Measurements from ENCODE around the gene PMIS2.
"Not testable (repeated sequence)": the region's sequence is repeated elsewhere in the genome, so short reads cannot be mapped to it uniquely, and the experiment has no call there.

The PMIS2 gene

GRCh38 chr19:35590875-35591274 lies 4.9 kb downstream of the PMIS2 start:
- H3K9ac ChIP-seq (ENCODE audit: insufficient read length) = no peak overlapping the region
- no peak overlapping the region for H3K4me3 ChIP-seq
- no peaks in the 10 kb centered on the region for H3K9me3 ChIP-seq (ENCODE audit: low read depth, low read length)
- no peak for TF ChIP-seq EZH2 (IDR thresholded peaks at IDR 0.05)
- no peak for TF ChIP-seq POLR2AphosphoS5 (IDR thresholded peaks at IDR 0.05; ENCODE audit: borderline replicate concordance, low read depth, low read length)
- TF ChIP-seq FOXP2 (optimal IDR thresholded peaks at IDR 0.05; ENCODE audit: control extremely low read depth, extremely low read length, insufficient read depth) = no peak
- DNase-seq (ENCODE audit: low read depth, low spot score) = no peak
- no peak overlapping the region for H3K27ac ChIP-seq
- H3K36me3 ChIP-seq (ENCODE audit: insufficient read depth, low read length) = no peaks in the 10 kb centered on the region

GRCh38 chr19:35592226-35592625 lies 6.3 kb downstream of the PMIS2 start:
- H3K27ac ChIP-seq = no peak overlapping the region
- DNase-seq (ENCODE audit: low read depth, low spot score) = no peak
- no peaks in the 10 kb centered on the region for H3K36me3 ChIP-seq (ENCODE audit: insufficient read depth, low read length)
- H3K9ac ChIP-seq (ENCODE audit: insufficient read length) = no peak overlapping the region
- H3K4me3 ChIP-seq = no peak overlapping the region
- H3K9me3 ChIP-seq (ENCODE audit: low read depth, low read length) = no peaks in the 10 kb centered on the region
- TF ChIP-seq POLR2AphosphoS5 (IDR thresholded peaks at IDR 0.05; ENCODE audit: borderline replicate concordance, low read depth, low read length) (no peak), FOXP2 (optimal IDR thresholded peaks at IDR 0.05; ENCODE audit: control extremely low read depth, extremely low read length, insufficient read depth) (no peak), EZH2 (IDR thresholded peaks at IDR 0.05) (no peak)

GRCh38 chr19:35595026-35595425 lies 9.1 kb downstream of the PMIS2 start:
- DNase-seq (ENCODE audit: low read depth, low spot score); H3K9me3 ChIP-seq (ENCODE audit: low read depth, low read length); H3K4me3 ChIP-seq; H3K9ac ChIP-seq (ENCODE audit: insufficient read length); H3K36me3 ChIP-seq (ENCODE audit: insufficient read depth, low read length); H3K27ac ChIP-seq: not testable (repeated sequence)

GRCh38 chr19:35595928-35596327 lies 10.0 kb downstream of the PMIS2 start:
- TF ChIP-seq POLR2AphosphoS5 (IDR thresholded peaks at IDR 0.05; ENCODE audit: borderline replicate concordance, low read depth, low read length) (no peak), FOXP2 (optimal IDR thresholded peaks at IDR 0.05; ENCODE audit: control extremely low read depth, extremely low read length, insufficient read depth) (no peak), EZH2 (IDR thresholded peaks at IDR 0.05) (no peak)
- H3K9me3 ChIP-seq (ENCODE audit: low read depth, low read length) = no peaks in the 10 kb centered on the region
- H3K36me3 ChIP-seq (ENCODE audit: insufficient read depth, low read length) = no peaks in the 10 kb centered on the region
- H3K4me3 ChIP-seq = no peak overlapping the region
- no peak for DNase-seq (ENCODE audit: low read depth, low spot score)
- no peak overlapping the region for H3K9ac ChIP-seq (ENCODE audit: insufficient read length)
- H3K27ac ChIP-seq = no peak overlapping the region

GRCh38 chr19:35596366-35596999 lies 10.5 kb downstream of the PMIS2 start:
- Histone ChIP-seq H3K9ac (ENCODE audit: insufficient read length) (no peak overlapping the region), H3K9me3 (ENCODE audit: low read depth, low read length) (no peaks in the 10 kb centered on the region), H3K36me3 (ENCODE audit: insufficient read depth, low read length) (no peaks in the 10 kb centered on the region), H3K4me3 (no peak overlapping the region), H3K27ac (no peak overlapping the region)
- DNase-seq (ENCODE audit: low read depth, low spot score) = no peak
- no peak for TF ChIP-seq FOXP2 (optimal IDR thresholded peaks at IDR 0.05; ENCODE audit: control extremely low read depth, extremely low read length, insufficient read depth)
- no peak for TF ChIP-seq POLR2AphosphoS5 (IDR thresholded peaks at IDR 0.05; ENCODE audit: borderline replicate concordance, low read depth, low read length)
- no peak for TF ChIP-seq EZH2 (IDR thresholded peaks at IDR 0.05)

GRCh38 chr19:35601971-35602370 lies 16.0 kb downstream of the PMIS2 start:
- Histone ChIP-seq H3K9me3 (ENCODE audit: low read depth, low read length) (no peaks in the 10 kb centered on the region), H3K9ac (ENCODE audit: insufficient read length) (no peak overlapping the region), H3K4me3 (no peak overlapping the region), H3K36me3 (ENCODE audit: insufficient read depth, low read length) (no peaks in the 10 kb centered on the region), H3K27ac (no peak overlapping the region)
- DNase-seq (ENCODE audit: low read depth, low spot score) = no peak
- TF ChIP-seq FOXP2 (optimal IDR thresholded peaks at IDR 0.05; ENCODE audit: control extremely low read depth, extremely low read length, insufficient read depth) (no peak), EZH2 (IDR thresholded peaks at IDR 0.05) (no peak), POLR2AphosphoS5 (IDR thresholded peaks at IDR 0.05; ENCODE audit: borderline replicate concordance, low read depth, low read length) (no peak)

- DNase-seq (ENCODE audit: low read depth, low spot score); H3K27ac ChIP-seq; H3K9ac ChIP-seq (ENCODE audit: insufficient read length); H3K4me3 ChIP-seq; H3K9me3 ChIP-seq (ENCODE audit: low read depth, low read length); H3K36me3 ChIP-seq (ENCODE audit: insufficient read depth, low read length): not testable (repeated sequence)
Measured at GRCh38 chr19:35604436-35604835, 18.5 kb downstream of the PMIS2 start.

- DNase-seq (ENCODE audit: low read depth, low spot score); H3K9me3 ChIP-seq (ENCODE audit: low read depth, low read length); H3K36me3 ChIP-seq (ENCODE audit: insufficient read depth, low read length); H3K9ac ChIP-seq (ENCODE audit: insufficient read length); H3K27ac ChIP-seq; H3K4me3 ChIP-seq: not testable (repeated sequence)
Measured at GRCh38 chr19:35607170-35607569, 21.2 kb downstream of the PMIS2 start.

GRCh38 chr19:35607661-35608060 lies 21.7 kb downstream of the PMIS2 start:
- Histone ChIP-seq H3K36me3 (ENCODE audit: insufficient read depth, low read length) (no peaks in the 10 kb centered on the region), H3K4me3 (no peak overlapping the region), H3K27ac (no peak overlapping the region), H3K9ac (ENCODE audit: insufficient read length) (no peak overlapping the region), H3K9me3 (ENCODE audit: low read depth, low read length) (no peaks in the 10 kb centered on the region)
- no peak for DNase-seq (ENCODE audit: low read depth, low spot score)
- no peak for TF ChIP-seq POLR2AphosphoS5 (IDR thresholded peaks at IDR 0.05; ENCODE audit: borderline replicate concordance, low read depth, low read length)
- no peak for TF ChIP-seq FOXP2 (optimal IDR thresholded peaks at IDR 0.05; ENCODE audit: control extremely low read depth, extremely low read length, insufficient read depth)
- no peak for TF ChIP-seq EZH2 (IDR thresholded peaks at IDR 0.05)
